Myocyte (in vitro differentiated cells): ENCODE measurements around the gene NCLN. TPM values are rescaled to one million over a fixed set of nuclear protein-coding genes. Genes with fewer than 3 reads are reported as not detected.
"Not testable (repeated sequence)": the region's sequence is repeated elsewhere in the genome, so short reads cannot be mapped to it uniquely, and the experiment has no call there.

Source experiments
- DNase-seq: peaks from one replicate; pipeline ENCODE4 v3.0.0-alpha.2; 2012; ENCODE audit warnings: low read depth
- total RNA-seq: library from RNA; depleted of rRNA; stranded (reverse); fragments of >200 nt; gene quantifications from 2 replicates; pipeline ENCODE4 v1.2.3, GENCODE V29; 2014

NCLN gene
- total RNA-seq, 1 donor from 2014 or later: 58.1 TPM

DNA sequence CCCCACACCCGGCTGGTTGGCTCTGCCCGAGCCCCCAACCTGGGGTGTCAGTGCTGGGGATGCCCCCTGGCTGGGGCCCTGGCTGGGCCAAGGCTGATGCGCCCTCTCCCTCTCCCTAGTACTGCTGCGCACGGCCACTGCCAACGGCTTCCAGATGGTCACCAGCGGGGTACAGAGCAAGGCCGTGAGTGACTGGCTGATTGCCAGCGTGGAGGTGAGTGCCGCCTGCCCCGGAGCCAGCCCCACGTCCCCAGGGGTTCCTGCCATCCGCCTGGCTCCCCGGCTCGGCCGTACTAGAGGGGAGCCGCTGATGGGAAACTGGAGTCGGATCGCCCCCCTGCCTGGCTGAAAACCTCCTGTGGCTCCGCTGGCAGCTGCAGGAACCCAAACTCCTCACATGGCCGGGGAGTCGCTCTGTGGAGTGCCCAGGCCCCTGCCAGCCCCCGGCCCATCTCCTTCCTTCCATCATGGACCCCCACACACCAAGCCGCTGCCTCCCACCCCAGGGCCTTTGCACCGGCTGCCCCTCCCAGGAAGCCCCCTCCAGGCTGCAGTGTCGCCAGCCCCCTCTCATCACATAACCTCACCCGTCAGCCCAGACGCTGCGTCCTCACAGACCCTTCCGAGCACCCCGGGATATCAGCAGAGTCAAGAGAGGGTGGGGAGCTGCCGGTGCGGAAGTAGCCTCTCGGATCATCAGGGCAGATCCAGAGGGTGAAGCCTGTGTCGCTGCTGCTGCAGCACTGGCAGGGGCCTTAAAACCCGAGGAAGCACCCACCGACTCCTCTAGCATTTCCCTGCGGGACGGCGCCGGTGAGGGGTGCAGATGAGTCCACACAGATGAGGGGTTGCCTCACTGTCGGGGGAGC lies 10.6 kb downstream of the NCLN start:
- DNase-seq: no peak

DNA sequence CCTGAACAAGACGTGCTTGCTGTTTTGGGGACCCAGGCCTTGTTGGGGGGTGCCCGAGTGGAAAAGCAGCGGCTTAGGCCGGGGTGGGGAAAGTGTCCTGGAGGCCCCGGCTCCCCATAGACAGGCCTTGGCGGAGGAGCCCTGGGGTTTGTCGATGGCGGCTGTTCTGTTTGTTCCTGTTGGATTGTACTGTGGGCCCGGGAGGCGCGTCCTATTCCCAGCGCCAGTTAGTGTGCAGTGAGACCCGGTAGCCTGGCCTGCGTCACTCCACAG lies 11.1 kb downstream of the NCLN start:
- DNase-seq: no peak

DNA sequence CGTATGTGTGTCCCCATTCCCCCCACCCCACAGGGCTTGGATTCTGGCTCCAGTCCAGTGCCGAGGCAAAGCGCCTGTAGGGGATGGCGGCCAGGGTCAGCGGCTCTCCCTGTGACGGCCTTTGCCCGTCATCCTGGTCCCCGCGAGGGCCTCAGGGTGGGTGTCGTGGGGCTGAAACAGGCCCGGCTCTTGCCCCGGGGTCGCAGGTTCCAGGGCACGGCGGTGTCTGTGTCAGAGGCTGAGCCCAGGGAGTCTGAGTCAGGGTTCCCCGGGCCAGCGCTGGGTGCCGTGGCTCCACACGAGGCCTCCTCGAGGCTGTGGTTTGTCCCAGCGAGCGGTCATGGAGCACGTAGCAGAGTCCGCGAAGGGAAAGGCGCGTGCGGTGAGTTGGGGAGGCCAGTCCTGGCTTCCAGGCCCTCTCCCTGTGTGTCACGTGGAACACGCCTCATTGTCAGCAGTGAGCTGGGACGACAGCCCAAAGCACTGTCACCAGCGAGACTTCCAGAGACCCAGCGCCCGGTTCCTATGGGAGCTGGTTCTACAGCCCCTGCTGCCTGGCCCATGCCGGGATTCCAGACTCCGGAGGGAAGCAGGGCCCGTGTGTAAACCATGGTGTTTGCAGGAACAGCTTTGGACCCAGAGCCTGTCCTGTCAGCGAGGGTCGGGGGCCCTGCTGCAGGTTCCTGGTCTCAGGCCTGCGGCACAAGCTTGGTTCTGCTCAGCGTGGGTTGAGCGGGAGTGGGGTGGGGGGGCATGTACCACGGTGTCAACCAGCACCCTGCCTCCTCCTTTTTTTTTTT lies 13.4 kb downstream of the NCLN start:
- DNase-seq: no peak

DNA sequence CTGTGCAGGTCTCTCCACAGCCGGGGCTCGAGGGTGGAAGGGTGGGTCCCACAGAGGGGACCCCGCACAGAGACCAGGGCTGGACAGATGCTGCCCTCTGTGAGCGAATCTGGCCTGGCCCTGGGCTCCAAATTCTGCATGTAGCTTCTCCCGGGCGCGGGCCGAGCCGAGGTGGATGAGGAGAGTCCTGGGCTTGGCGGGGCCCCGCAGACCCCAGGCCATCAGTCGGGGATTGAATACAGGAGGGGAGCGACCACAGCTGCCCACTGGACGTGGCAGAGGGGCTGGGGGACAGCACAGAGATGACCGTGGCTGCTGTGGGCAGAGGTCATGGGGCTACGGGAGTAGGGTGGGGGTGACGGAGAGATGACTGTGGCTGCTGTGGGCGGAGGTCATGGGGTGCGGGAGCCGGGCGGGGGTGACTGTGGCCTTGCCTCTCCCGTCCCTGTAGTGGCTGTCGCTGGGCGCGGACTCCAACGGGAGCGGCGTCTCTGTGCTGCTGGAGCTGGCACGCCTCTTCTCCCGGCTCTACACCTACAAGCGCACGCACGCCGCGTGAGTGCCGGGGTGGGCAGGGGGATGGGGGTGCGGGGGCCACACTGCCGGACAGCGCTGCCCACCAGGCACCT lies 15.5 kb downstream of the NCLN start:
- no peak for DNase-seq

DNA sequence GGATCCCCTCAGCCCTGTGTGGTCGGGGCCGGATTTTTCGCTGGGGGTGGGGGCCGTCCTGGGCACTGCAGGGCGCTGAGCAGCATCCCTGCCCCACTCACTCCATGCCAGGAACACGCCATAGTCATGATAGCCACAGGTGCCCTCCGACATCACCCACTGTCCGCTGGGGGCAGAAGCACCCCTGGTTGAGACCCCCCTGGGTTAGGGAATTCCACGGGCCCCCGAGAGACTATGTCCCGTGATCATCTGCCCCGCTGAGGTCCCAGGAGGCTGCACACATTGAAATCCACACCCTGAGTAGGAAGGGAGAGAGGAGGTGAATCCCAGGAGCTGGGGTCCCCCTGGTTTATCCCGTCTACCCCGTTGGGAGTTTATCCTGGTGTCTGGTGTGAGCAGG lies 16.2 kb downstream of the NCLN start:
- DNase-seq: no peak

DNA sequence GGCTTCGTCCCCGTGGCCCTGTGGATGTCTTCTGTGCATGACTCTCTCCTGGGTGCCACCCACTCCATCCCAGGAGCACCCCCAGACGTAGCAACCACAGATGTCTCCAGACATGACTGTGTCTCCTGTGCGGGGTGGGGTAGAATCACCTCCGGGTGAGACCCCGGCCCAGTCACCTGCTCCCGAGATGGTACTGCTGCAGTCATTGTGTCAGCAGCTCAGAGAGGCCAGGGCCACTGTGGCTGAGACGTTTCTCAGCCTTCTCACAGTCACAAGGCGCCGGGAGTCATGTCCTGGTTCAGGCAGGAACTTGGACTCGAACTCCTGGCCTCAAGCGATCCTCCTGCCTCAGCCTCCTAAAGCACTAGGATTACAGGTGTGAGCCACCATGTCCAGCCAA lies 16.6 kb downstream of the NCLN start:
- no peak for DNase-seq

DNA sequence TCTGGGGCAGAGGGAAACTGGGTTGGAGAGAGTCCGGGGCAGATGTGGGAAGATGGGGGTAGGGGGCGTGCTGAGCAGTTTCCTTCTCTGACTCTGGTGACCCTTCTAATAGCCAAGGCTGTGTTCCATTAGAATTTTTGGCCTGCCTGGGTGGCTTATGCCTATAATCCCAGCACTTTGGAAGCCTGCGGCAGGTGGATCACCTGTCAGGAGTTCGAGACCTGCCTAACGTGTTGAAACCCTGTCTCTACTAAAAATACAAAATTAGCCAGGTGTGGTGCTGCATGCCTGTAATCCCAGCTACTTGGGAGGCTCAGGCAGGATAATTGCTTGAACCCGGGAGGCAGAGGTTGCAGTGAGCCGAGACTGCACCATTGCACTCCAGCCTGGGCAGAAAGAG lies 17.2 kb downstream of the NCLN start:
- not testable (repeated sequence) for DNase-seq

DNA sequence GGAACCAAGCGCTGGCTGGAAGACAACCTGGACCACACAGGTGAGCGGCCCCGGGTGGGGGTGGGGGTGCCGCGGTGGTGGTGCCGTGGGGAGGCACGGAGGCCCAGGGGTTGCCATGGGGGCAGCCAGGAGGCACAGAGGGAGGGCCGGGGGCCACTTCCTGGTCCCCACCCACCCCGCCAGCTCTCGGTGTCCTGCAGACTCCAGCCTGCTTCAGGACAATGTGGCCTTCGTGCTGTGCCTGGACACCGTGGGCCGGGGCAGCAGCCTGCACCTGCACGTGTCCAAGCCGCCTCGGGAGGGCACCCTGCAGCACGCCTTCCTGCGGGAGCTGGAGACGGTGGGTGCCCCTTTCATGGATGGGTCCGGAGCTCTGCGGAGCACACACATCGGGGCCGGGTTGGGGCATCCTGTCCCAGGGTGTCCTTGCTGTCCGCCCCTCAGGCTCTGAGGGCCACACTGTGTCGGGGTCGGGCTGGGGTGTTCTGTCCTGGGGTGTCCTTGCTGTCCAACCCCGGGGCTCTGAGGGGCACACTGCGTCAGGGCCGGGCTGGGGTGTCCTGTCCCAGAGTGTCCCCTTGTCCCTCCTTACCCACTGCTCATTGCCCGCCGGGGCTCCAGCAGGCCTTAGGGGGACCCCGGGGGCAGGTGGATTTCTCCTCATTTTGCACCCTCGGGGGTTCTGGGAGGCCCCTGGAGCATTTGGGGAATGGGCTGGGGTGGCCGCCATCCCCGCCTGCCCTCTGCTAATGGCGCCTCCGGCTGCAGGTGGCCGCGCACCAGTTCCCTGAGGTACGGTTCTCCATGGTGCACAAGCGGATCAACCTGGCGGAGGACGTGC lies 18.3 kb downstream of the NCLN start:
- no peak for DNase-seq

DNA sequence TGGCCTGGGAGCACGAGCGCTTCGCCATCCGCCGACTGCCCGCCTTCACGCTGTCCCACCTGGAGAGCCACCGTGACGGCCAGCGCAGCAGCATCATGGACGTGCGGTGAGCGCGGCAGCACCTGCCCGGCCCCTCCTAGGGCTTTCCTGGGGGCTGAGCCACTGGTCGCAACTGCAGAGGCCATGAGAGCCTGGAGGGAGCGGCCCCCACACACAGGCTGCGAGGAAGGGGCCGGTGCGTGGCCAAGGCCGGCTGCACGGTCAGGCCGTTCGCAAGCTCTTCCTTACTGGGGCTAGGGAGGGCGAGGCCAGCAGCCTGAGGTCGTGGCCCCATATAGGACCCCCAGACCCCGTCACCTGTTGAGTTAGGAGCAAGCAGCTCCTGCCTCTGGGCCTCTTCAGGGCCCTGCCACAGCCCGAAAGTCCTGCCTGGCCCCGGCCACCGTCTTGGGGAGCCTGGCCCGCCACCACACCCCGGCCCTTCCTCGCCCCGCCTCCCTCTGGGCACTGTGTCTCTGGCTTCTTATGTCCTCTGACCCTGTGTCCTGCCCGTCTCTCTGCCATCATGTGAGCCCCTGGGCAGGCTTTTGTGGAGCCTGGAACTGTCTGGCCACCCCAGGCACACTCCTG lies 19.0 kb downstream of the NCLN start:
- no peak for DNase-seq

DNA sequence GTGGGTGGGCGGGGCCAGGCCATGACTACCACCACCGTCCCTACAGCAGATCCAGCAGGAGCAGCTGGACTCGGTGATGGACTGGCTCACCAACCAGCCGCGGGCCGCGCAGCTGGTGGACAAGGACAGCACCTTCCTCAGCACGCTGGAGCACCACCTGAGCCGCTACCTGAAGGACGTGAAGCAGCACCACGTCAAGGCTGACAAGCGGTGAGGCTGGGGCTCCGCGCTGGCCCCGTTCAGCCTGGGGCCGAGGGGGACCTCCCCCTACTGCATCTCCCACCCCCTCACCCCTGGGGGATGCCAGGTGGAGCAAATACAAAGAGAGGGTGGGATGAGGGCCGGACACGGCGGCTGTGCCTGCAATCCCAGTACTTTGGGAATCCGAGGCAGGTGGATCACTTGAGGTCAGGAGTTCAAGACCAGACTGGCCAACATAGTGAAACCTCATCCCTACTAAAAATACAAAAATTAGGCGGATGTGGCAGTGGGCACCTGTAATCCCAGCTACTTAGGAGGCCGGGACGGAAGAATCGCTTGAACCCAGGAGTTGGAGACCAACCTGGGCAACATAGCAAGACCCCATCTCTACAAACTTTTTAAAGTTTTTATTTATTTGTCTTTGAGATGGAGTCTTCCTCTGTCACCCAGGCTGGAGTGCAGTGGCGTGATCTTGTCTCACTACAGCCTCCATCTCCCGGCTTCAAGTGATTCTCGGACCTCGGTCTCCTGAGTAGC lies 20.7 kb downstream of the NCLN start:
- no peak for DNase-seq

DNA sequence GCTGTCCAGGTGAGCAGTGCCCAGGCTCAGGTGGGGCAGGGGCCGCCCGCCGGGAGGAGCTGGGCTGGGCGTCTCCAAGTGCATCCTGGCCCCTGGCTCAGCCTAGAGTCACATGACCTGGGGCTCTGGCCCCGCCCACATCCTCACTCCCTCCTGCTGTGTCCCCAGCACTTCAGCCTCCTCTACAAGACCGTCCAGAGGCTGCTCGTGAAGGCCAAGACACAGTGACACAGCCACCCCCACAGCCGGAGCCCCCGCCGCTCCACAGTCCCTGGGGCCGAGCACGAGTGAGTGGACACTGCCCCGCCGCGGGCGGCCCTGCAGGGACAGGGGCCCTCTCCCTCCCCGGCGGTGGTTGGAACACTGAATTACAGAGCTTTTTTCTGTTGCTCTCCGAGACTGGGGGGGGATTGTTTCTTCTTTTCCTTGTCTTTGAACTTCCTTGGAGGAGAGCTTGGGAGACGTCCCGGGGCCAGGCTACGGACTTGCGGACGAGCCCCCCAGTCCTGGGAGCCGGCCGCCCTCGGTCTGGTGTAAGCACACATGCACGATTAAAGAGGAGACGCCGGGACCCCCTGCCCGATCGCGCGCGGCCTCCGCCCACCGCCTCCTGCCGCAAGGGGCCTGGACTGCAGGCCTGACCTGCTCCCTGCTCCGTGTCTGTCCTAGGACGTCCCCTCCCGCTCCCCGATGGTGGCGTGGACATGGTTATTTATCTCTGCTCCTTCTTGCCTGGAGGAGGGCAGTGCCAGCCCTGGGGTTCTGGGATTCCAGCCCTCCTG lies 21.9 kb downstream of the NCLN start:
- DNase-seq: no peak

DNA sequence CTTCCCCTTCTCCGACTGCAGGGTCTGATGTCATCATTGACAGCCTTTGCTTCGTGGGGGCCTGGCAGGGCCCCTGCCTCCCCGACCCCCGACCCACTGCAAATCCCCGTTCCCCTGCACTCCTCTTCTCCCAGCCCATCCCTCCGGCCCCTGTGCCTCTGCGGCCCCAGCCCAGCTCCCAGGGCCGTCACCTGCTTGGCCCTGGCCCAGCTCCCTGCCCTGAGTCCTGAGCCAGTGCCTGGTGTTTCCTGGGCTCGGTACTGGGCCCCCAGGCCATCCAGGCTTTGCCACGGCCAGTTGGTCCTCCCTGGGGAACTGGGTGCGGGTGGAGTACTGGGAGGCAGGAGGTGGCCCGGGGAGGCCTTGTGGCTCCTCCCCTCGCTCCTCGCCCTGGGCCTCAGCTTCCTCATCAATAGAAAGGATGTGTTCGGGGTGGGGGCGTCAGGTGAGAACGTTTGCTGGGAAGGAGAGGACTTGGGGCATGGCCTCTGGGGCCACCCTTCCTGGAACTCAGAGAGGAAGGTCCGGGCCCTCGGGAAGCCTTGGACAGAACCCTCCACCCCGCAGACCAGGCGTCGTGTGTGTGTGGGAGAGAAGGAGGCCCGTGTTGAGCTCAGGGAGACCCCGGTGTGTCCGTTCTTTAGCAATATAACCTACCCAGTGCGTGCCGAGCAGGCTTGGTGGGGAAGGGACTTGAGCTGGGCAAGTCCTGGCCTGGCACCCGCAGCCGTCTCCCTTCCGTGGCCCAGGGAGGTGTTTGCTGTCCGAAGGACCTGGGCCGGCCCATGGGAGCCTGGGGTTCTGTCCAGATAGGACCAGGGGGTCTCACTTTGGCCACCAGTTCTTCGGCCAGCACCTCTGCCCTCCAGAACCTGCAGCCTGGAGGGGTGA lies 22.8 kb downstream of the NCLN start:
- no peak for DNase-seq

DNA sequence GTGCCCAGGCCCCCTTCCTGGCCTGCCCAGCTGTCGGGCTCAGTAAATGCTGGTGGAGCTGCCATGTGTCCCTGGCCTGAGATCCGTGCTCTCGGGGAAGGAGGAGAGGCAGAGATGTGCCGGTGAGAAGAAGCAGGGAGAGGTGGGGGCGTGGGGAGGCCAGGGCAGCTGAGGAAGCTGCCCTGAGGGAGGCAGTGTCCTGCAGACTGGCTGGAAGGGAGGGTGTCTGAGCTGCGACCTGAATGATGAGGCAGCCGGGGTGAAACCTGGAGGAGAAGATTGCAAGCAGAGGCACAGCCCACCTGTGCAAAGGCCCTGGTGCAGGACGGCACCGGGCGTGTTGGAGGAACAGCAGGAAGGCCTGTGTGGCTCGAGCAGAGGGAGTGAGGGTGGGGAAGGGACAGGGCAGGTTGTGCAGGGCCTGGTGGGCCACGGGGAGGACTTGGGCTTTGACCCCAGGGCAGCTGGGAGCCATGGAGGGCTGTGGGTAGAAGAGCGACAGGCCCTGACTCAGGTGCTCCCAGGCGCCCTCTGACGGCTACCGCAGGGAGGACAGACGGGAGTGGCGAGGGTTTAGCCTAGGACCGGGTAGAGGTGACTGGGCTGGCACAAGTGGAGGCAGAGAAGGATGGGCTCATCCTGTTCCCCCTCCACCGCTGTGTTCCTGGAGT lies 24.8 kb downstream of the NCLN start:
- DNase-seq: peak; percentile 33

DNA sequence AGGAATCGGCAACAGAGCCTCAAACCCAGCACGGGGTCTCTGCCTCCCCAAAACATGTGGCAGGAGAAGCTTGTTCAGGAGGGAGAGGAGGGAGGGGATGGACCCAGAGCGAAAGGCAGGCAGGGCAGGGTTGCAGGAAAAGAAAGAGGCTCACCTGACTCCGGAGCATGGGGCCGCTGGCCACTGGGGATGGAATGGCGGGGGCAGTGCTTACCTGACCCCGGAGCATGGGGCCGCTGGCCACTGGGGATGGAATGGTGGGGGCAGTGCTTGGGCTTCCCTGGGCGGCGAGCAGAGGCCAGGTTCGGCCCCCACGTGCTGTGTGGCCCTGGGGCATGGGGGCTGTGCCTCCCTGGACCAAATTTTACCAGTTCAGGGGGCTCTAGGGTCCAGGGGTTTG lies 25.5 kb downstream of the NCLN start:
- DNase-seq: no peak

DNA sequence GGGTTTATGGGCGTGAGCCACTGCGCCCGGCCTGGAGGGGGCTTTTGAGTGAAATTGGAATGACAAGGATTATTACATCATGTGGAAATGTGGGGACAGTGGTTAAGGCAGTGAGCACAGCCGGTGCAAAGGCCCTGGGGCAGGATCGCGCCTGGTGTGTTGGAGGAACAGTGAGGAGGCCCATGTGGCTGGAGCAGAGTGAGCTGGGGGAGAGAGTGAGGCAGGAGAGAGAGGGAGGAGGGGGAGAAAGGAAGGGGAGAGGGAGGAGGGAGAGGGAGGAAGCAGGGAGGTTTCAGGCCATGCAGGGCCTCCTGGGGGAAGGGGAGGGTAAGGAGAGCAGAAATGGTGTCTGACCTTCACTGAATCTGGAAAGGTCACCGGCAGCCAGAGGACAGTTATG lies 27.4 kb downstream of the NCLN start:
- no peak for DNase-seq

DNA sequence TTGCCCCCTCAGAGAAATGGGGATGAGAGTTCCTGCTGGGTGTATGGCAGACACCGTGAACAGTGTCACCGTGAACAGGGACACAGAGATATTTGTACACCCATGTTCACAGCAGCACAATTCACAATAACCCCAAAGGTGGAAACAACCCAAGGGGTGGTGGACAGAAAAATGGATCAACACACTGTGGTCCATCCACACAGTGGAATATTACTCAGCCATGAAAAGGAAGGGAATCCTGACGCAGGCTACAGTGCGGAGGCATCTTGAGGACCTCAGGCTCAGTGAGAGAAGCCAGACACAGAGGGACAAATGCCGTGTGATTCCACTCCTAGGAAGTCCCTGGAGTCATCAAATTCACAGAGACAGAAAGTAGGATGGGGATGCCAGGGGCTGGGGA lies 31.1 kb downstream of the NCLN start:
- DNase-seq: no peak

DNA sequence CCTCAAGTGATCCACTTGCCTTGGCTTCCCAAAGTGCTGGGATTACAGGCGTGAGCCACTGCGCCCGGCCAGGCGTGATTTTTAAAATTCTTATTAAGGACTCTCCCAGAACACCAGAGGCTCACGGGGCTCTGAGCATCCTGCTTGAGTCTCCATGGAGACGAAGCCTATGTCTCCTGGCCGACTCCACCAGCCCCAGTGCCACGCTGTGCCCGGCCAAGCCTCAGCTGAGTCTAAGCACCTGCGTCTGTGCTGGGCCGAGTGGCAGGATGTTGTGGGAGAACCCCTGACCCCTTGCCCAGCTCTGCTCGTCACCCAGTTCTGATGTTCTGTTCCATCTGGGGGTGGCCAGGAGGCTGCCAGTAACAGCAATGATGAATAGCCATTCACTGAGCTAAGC lies 34.8 kb downstream of the NCLN start:
- DNase-seq: no peak

DNA sequence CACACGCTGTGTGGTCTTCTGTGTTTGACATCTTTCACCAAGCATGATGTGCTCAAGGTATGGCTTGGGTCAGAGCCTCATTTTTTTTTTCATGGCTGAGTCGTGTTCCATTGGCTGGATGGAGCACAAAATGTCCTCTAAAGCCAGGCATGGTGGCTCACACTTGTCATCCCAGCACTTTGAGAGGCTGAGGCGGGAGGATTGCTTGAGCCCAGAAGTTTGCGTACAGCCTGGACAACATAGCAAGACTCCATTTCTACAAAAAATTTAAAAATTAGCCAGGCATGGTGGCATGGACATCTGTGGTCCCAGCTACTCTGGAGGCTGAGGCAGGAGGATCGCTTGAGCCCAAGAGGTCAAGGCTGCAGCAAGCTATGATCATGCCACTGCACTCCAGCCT lies 35.8 kb downstream of the NCLN start:
- DNase-seq: not testable (repeated sequence)
